CD4-positive, alpha-beta T cell treated with Interleukin-12 subunit alpha and Interleukin-12 subunit beta, for 1 hour (primary cell): ENCODE measurements around the gene FRRS1L.

Experiments used
- DNase-seq: peaks from one replicate; pipeline ENCODE4 v3.0.0-alpha.2; 2020

The FRRS1L gene

DNA sequence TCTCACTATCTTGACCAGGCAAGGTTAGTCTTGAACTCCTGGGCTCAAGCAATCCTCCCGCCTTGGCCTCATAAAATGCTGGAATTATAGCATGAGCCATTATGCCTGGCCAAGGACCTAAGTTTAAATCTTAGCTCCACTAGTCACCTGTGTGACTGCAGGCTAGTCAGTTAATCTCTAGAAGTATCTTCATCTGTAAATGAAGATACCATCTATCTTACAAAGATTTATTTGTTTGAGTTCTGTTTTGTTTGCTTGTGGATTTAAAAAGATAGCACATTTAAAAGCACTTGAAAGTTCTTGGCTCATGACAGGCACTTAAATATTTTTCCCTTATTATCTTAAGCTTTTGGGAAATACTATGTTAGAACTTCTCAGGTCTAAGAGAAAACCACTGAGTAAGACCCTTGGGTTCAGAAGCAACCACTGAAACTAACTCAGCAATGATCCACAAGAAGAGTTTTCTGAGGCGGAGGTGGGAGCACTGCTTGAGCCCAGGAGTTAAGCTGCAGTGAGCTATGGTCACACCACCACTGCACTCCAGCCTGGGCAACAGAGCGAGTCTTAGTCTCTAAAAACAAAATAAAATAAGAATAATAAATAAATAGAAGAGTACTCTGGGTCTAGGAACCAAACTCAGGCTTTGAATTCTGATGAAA lies 66.4 kb downstream of the FRRS1L start:
- no peak for DNase-seq

DNA sequence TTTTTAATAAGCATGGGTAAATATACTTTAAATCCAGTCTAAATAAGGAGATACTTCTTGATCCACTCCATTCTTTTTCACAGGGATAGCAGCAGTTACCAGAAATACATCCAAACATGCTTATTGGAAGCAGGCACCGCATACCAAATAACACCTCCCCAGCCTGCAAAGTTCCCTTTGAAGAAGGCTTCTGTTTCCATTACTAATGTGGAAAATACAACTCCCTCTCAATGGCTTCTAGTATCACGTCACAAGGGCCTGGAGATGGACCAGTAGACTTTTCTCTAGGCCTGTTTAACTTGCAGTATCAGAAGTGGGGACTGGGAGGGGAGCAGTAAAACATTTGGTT lies 68.1 kb downstream of the FRRS1L start:
- no peak for DNase-seq

GRCh38 chr9:109098171-109098959 lies 68.7 kb downstream of the FRRS1L start:
- no peak for DNase-seq

GRCh38 chr9:109097146-109097545 lies 69.9 kb downstream of the FRRS1L start:
- DNase-seq, result no peak

- no peak for DNase-seq
Measured at GRCh38 chr9:109095321-109095720, 71.7 kb downstream of the FRRS1L start.

GRCh38 chr9:109094268-109094667 lies 72.8 kb downstream of the FRRS1L start:
- DNase-seq, result no peak

- DNase-seq, result no peak
Measured at GRCh38 chr9:109092587-109092986, 74.5 kb downstream of the FRRS1L start.

- no peak for DNase-seq
Measured at GRCh38 chr9:109092051-109092580, 74.9 kb downstream of the FRRS1L start.

- DNase-seq, result no peak
Measured at GRCh38 chr9:109088221-109088620, 78.8 kb downstream of the FRRS1L start.

DNA sequence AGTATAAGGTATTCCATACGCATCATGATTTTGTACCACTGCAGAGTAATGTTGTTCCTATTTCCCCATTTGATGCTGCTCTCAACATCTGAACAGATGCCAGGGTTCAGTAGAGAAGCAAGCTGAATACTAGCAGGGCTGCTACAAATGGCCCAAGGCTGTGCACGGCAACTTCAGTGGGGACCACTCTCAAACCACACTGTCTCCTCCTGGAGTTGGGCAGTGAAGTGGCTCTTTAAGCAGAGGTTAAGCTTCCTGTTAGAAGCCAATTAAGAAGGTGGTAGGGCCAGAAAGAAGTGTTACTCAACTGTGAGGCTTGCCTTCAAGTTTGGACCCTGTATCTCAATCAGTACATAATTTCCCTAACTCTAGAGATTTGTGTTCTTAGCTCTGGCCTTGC lies 79.3 kb downstream of the FRRS1L start:
- DNase-seq, result no peak

- no peak for DNase-seq
Measured at GRCh38 chr9:109086221-109086620, 80.8 kb downstream of the FRRS1L start.

- no peak for DNase-seq
Measured at GRCh38 chr9:109085510-109085909, 81.5 kb downstream of the FRRS1L start.

- no peak for DNase-seq
Measured at GRCh38 chr9:109083813-109084405, 83.1 kb downstream of the FRRS1L start.

- no peak for DNase-seq
Measured at GRCh38 chr9:109083141-109083540, 83.9 kb downstream of the FRRS1L start.

DNA sequence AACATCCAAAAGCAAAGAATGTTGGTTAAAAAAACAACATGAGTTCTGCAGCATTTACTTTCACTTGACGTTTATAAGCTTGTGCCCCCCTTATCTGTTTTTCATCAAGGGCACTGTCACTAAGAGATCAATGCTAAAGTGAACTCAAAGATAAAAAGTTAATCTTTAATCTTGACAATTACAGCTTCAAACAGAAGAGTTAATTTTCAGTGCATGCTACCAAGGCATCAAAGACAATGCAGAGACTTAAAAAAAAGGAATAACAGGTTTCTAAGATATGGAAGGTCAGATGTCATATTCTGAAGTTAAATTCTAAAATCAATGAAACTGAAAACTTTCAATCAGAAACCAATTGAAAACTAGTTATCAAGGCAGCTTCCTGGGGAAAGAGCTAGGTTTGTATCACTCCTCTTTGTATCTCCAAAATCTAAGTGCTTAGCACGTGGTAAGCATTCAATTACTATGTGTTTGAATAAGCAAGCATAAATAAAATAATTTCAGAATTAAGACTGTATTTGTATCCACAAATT lies 84.9 kb downstream of the FRRS1L start:
- DNase-seq, result no peak
